ENCODE data around the gene ARHGEF4.

DNA sequence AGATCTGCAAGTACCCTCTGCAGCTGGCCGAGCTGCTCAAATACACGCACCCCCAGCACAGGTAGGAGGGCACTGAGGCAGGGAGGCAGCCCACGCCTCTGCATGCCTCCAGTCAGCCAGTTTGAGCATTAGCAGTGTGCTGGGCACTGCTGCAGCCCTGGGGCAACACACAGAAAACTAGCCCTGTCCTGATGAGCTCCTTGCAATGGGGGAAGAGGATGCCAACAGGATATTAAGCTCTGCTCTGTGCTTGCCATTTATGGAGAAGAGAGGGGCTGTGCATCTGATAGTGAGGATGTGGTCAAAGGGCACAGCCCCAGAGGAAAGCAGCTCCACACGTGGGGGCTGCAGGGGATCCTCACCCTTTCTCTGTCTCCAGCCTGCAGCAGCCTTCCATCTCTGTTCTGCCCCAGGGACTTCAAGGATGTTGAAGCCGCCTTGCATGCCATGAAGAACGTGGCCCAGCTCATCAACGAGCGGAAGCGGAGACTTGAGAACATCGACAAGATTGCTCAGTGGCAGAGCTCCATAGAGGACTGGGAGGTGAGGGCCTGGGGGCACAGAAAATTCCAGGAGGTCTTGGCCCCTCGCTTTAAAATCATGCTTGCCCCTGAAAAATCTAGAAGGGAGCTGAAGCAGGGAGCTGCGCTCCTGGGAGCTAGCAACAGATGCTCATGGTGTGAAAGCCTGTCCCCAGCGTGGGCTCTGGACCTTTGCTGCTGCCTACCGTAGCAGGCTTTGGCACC is 204.9 kb downstream of the ARHGEF4 start:
- TF ChIP-seq, protein P1, sequence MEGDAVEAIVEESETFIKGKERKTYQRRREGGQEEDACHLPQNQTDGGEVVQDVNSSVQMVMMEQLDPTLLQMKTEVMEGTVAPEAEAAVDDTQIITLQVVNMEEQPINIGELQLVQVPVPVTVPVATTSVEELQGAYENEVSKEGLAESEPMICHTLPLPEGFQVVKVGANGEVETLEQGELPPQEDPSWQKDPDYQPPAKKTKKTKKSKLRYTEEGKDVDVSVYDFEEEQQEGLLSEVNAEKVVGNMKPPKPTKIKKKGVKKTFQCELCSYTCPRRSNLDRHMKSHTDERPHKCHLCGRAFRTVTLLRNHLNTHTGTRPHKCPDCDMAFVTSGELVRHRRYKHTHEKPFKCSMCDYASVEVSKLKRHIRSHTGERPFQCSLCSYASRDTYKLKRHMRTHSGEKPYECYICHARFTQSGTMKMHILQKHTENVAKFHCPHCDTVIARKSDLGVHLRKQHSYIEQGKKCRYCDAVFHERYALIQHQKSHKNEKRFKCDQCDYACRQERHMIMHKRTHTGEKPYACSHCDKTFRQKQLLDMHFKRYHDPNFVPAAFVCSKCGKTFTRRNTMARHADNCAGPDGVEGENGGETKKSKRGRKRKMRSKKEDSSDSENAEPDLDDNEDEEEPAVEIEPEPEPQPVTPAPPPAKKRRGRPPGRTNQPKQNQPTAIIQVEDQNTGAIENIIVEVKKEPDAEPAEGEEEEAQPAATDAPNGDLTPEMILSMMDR (IDR thresholded peaks at IDR 0.05 in 2 of 3, conservative IDR thresholded peaks at IDR 0.05 in 1 of 3; ENCODE audit: borderline replicate concordance in 1 of 3, insufficient read depth in 1 of 3, low read depth in 2 of 3, low read length in 2 of 3), result no peak
- TF ChIP-seq EGR1 (IDR thresholded peaks at IDR 0.05; ENCODE audit: low read depth), result no peak
- TF ChIP-seq EZH2 (IDR thresholded peaks at IDR 0.05), result no peak
- TF ChIP-seq POLR2AphosphoS5 (IDR thresholded peaks at IDR 0.05; ENCODE audit: low read depth, low read length), result no peak
- no peak for TF ChIP-seq POLR2A (IDR thresholded peaks at IDR 0.05; ENCODE audit: borderline replicate concordance, extremely low read depth, insufficient read depth, insufficient read length)

Data from HCT116 (cell line).